HL-60 (cell line): ENCODE results near the gene ADCY5.

ENCODE experiments used
- CTCF ChIP-seq: IDR thresholded peaks from one replicate; pipeline ENCODE4 v1.5.1; 2011; ENCODE audit warnings: low read length, control low read depth, inconsistent platforms; ENCODE audit not compliant: insufficient read depth
- GABPA ChIP-seq: IDR thresholded peaks from 2 replicates; pipeline ENCODE4 v1.6.1; 2012; ENCODE audit warnings: low read depth
- POLR2AphosphoS5 ChIP-seq: IDR thresholded peaks from 2 replicates; pipeline ENCODE4 v1.6.1; 2012; ENCODE audit warnings: low read depth
- SPI1 ChIP-seq: IDR thresholded peaks from 2 replicates; pipeline ENCODE4 v1.6.1; 2012; ENCODE audit warnings: low read depth, mild to moderate bottlenecking, borderline replicate concordance
- TF ChIP-seq, protein P1 (sequence below): IDR thresholded peaks from 2 replicates; pipeline ENCODE4 v1.6.1; 2012; ENCODE audit warnings: low read depth; ENCODE audit not compliant: insufficient replicate concordance

DNA sequence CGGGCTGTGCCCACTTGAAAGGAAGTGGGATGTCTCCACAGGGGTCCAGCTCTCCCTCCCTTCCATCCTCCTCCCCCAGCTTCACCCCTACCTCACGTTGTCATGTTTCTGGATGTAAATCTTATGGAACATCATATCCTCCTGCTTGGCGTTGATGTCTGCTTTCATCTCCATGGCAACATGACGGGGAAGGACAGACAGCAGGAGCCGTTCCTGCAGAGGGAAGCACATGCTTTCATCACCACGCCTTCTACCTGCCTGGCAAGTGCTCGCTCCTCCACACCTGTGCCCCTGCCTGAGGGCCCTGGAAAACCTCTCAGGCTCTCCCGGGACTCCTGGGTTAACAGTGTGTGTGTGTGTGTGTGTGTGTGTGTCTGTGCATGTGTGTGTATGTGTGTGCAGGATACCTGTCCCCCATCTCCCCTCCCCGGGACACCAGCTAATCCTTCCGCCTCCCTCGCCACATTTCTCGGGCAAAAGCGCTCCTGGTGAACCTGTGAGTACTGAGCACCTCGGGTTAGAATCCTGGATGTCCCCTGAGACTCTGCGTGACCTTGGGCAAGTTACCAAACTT, 101.1 kb downstream of the ADCY5 start:
- TF ChIP-seq POLR2AphosphoS5 = no peak
- TF ChIP-seq CTCF = no peak
- TF ChIP-seq, protein P1, sequence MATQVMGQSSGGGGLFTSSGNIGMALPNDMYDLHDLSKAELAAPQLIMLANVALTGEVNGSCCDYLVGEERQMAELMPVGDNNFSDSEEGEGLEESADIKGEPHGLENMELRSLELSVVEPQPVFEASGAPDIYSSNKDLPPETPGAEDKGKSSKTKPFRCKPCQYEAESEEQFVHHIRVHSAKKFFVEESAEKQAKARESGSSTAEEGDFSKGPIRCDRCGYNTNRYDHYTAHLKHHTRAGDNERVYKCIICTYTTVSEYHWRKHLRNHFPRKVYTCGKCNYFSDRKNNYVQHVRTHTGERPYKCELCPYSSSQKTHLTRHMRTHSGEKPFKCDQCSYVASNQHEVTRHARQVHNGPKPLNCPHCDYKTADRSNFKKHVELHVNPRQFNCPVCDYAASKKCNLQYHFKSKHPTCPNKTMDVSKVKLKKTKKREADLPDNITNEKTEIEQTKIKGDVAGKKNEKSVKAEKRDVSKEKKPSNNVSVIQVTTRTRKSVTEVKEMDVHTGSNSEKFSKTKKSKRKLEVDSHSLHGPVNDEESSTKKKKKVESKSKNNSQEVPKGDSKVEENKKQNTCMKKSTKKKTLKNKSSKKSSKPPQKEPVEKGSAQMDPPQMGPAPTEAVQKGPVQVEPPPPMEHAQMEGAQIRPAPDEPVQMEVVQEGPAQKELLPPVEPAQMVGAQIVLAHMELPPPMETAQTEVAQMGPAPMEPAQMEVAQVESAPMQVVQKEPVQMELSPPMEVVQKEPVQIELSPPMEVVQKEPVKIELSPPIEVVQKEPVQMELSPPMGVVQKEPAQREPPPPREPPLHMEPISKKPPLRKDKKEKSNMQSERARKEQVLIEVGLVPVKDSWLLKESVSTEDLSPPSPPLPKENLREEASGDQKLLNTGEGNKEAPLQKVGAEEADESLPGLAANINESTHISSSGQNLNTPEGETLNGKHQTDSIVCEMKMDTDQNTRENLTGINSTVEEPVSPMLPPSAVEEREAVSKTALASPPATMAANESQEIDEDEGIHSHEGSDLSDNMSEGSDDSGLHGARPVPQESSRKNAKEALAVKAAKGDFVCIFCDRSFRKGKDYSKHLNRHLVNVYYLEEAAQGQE = no peak
- TF ChIP-seq SPI1 = no peak
- TF ChIP-seq GABPA = no peak
